Embryonic facial prominence (tissue), 1 donor: ENCODE measurements around the gene DCDC2B.
"Not testable (repeated sequence)": the region's sequence is repeated elsewhere in the genome, so short reads cannot be mapped to it uniquely, and the experiment has no call there.

ENCODE experiments used
- DNase-seq: peaks from one replicate; pipeline ENCODE4 v3.0.0-alpha.2; 2016; ENCODE audit errors: extremely low spot score

Gene DCDC2B

GRCh38 chr1:32208891-32209328, at the start of gene DCDC2B:
Gene DCDC2B, plus strand, starts transcription at chr1:32209089. Its CDS starts 5 bp downstream, at chr1:32209094.
- DNase-seq: no peak

- no peak for DNase-seq
Observed at GRCh38 chr1:32159189-32159588, 49.7 kb upstream of the DCDC2B start.

DNA sequence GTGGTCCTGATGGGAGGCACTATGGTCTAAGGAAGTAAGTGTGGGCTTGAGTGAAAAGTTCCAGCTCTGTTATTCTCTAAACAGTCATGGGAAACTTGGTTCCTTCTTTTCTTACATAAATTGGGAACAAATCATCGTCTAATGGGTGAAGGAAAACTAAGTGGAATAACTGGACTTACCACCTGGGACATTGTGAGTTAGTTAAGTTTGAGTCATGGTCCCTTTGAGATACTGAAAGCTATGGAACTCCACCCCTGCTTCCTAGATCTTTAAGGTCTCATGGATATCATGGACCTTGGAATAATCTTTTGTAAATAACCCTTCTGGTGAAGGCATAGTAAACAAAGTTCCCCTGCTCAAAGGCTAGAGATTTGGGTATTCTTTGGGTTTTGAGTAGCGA, 45.5 kb upstream of the DCDC2B start:
- no peak for DNase-seq

GRCh38 chr1:32165633-32166032, 43.3 kb upstream of the DCDC2B start:
- not testable (repeated sequence) for DNase-seq

DNA sequence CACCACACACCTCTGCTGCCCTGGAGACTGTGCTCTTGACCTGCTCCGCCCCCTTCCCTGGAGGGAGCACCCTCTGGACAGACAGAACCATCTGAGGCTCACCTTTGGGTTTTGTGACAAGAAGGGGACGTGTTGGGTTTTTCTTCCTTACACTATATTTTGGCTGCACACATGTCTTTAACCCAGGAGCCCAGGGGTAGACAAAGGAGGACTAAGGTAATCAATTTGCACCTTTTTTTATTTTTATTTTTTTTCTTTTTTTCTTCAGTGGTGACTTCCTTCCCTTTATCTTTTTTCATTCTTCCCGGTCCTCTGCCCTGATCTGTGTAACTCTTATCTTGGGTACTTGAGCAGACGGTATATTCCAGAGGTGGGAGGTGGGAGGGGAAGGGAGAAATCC, 37.9 kb upstream of the DCDC2B start:
- no peak for DNase-seq

DNA sequence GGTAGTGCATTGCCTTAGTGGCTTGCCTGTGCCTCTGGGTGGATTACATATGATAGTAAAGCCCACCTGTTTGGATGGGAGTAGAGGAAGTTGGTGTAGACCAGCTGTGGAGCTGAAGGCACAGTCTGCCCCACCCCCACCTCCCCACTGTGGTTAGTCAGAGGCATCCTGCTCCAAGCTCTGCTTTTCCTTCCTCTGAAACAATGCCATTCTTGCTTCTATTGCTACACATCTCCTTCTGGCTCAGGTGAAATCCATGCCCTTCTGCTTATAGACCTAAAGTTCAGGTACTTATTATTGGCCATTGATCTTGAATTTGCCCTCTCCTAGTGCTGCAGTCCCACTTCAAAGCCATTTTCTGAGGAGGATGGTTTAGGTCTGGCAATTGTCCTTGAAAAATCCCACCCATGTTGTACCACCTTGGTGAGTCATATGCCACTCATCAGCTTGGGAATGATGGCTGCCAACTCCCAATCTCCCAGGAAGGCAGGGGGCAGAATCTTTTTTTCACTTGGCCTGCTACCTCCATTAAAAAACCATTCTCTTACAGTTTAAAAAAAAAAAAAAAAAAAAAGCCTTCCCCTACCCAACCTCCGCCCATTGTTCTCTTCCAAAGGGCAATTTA, 36.2 kb upstream of the DCDC2B start:
- no peak for DNase-seq

DNA sequence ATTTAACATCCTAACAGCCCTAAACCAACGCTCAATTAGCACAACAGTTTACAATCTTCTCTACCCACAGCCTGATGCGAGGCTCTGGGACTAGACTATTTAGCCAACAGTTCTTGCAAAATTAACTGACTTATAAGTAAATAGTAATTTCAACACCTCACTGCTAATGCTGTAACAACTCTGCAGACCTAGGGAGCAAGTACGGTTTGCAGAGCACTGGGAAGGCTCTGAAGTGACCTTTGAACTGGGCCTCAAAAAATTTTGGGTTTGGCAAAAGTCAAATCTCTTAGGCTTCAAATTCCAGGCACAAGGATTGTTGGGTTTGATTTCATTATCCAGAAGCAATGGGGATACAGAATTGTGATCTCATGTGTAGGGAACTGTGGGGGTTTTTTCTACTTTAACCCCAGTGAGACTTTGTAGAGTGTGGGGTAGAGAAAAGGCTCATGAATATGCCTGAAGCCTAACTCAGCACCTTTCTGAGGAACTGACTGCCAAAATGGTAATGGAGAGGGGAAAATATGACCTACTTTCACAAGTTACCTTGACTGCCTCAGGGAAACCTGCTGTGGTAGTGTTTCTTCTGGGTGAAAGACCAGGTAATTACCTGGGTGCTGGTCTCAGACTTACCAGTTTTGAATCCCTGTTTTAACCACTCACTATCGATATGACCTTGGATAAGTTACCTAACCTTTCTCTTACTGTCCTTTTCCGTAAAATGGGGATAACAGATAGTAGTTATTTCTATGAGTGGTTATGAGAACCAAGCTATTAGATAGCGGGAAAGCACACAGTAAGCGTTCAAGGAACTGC, 30.3 kb upstream of the DCDC2B start:
- DNase-seq: no peak

DNA sequence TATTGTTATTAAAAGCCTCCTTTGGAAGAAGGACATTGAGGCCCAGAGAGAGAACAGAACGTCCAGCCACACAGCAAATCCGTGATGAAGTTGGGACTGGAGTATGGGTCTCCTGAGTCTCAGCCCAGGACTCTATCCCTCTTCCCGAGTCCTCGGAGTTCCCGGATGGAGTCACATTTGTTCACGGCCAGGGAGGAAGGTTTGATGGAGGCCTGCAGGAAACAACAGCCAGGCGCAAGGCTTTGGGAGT, 29.8 kb upstream of the DCDC2B start:
- no peak for DNase-seq

GRCh38 chr1:32179443-32180185, 29.3 kb upstream of the DCDC2B start, which contains the start of gene TXLNA:
Gene TXLNA, plus strand, starts transcription at chr1:32179675. Its CDS starts 671 bp downstream, at chr1:32180346.
- DNase-seq: peak; percentile 82

DNA sequence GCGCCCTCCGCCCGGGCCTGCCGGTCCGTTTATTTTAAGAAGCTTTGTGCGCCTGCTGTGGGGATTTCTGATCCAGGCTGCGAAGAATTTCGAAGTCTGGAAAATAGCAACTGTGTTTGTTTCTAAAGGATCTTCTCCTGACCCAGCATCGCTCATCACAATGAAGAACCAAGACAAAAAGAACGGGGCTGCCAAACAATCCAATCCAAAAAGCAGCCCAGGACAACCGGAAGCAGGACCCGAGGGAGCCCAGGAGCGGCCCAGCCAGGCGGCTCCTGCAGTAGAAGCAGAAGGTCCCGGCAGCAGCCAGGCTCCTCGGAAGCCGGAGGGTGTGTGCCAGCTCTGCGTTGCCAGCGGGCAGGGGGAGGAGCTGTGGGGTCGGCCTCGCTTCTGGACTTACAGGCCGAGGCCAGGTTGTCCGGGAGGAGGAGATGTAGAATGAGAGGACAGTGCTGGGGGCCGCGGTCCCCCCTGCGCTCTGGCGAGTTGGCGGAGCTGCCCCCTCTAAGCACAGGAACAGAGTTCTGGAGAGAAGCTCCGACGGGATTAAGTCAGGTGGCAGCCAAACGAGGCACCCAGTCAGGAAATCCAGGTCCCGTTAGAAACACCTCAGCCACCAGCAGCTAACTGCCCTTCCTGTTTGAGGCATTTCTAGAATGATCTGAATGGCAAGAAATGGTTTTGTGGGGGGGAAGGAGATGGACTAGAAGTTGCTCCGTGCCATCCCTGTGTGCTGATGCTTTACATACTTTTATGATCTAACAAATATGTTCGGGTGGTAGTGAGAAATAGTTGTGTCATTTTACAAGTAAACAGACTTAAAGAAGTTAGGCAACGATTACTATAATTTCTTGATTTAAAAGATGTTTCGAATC, 28.5 kb upstream of the DCDC2B start:
- DNase-seq: no peak

GRCh38 chr1:32181065-32181464, 27.8 kb upstream of the DCDC2B start:
- DNase-seq: no peak

DNA sequence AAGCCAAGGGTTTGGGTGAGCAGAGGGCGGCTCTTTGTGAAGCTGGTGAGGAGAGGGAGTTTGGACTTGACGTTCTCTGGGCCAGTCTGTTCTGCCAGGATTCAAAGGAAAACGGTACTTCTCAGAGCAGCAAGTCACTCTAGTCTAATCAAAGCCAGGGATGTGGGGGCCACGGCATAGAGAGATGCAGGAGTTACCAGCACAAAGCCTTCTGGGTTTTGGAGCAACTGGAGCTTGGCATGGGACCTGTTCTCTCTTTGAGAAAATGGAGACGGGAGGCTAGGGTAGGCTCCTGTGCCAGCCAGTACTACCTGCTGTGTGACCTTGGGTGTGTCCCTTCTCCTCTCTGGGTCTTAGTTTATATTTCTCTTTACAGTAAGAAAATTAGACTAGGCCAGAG, 27.3 kb upstream of the DCDC2B start:
- no peak for DNase-seq

DNA sequence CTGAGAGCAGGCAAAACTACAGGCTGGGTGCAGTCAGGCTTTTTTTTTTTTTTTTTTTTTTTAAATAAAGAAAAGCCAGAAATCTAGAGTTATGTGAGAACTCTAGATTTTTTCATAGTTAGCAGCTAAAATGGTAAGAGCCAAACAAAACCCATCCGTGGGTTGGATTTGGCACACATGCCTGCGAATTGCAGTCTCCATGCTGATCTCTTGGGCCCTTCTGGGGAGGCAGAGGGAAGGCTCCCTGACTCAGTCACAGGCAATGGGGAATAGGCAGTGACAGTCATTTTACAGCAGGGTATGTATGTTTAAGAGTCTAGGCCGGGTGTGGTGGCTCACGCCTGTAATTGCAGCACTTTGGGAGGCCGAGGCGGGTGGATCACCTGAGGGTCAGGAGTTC, 26.8 kb upstream of the DCDC2B start:
- no peak for DNase-seq

DNA sequence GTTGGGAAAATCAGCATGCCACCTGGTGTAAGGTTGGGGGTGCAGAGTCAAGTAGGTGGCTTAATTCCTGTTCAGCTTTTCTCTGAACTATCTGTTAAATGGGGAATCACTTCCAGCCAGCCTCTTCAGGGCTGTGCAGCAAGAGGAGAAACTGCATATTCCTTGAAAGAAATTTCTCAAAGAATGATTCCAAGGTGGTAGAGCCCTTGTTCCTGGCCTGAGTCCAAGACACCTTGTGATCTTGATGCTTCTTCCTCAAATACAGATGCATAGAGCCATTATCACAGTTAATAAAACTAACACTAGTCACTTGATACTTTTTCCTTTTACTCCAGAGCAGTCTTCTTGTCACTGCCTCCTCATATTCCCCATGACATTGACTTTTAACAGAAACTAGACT, 24.2 kb upstream of the DCDC2B start:
- DNase-seq: no peak

- no peak for DNase-seq
Observed at GRCh38 chr1:32186077-32186476, 22.8 kb upstream of the DCDC2B start.

DNA sequence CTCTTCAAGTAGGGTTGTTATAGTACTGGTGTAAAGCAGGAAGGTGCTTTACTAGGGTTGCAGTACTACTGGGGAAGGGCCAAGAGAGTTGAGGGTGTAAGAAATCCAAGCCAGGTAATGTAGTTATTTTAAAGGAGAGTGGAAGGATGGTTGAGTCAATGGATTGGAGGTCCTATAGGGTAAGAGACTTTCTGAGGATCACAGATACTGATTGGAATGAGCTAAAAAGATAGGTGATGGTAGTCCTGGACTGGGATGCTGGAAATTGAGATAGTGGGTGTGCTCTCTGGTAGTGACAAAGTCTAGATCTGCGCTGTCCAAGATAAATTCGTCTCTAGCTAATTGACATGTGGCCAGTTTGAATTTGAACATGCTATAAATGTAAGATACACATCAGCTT, 22.4 kb upstream of the DCDC2B start:
- DNase-seq: no peak

DNA sequence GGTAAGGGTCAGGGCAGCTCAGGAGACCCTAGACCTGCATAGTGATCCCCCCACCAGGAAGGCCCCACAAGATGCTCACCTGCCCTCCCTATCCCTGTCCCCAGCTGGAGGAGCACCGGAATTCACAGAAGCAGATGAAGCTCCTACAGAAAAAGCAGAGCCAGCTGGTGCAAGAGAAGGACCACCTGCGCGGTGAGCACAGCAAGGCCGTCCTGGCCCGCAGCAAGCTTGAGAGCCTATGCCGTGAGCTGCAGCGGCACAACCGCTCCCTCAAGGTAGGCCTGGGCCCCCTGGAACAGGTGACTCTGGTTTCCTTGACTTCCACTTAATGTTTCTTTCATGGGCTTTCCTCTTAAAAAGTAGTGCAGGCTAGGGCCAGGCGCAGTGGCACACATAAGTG, 21.0 kb upstream of the DCDC2B start:
- no peak for DNase-seq

- DNase-seq: no peak
Observed at GRCh38 chr1:32192220-32192948, 16.5 kb upstream of the DCDC2B start.

GRCh38 chr1:32194984-32195383, 13.9 kb upstream of the DCDC2B start:
- no peak for DNase-seq

DNA sequence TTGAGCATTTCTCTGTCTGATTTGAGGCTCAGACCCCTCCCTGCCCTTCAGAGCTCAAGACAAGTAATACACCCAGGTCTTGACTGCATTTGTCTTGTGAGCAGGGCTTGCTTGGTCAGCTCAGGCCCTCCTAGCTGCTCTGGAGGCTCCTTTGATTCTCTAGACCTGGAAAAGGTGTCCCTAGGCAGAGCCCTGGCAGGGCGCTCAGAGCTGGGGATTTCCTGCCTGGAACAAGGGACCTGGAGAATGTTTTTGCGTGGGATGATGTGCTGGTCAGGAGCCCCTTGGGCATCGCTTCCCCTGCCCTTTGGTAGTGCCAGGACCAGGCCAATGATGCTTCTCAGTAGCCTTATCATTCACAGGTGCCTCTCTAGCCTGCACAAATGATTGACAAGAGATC, 13.4 kb upstream of the DCDC2B start:
- no peak for DNase-seq
